Nephron (organoid): Measurements from ENCODE around the gene SCAF11.

Experiments
- H3K27ac Mint-ChIP-seq, 3 experiments: 2 replicates each; pipeline ENCODE4 v1.8.0; 2020; ENCODE audit warnings: mixed read lengths in 3 of 3, mild to moderate bottlenecking in 2 of 3, moderate library complexity in 1 of 3
- H3K27me3 Mint-ChIP-seq: 2 replicates; pipeline ENCODE4 v1.8.0; 2021; ENCODE audit warnings: low read depth, mild to moderate bottlenecking, moderate library complexity, mixed read lengths
- H3K36me3 Mint-ChIP-seq: 2 replicates; pipeline ENCODE4 v1.8.0; 2020; ENCODE audit warnings: low read depth, mixed read lengths
- H3K4me1 Mint-ChIP-seq: 2 replicates; pipeline ENCODE4 v1.8.0; 2020; ENCODE audit warnings: mixed read lengths
- H3K4me3 Mint-ChIP-seq, 3 experiments: 2 replicates each; pipeline ENCODE4 v1.8.0; 2020; ENCODE audit warnings: mild to moderate bottlenecking in 3 of 3, mixed read lengths in 3 of 3, moderate library complexity in 2 of 3
- H3K9me3 Mint-ChIP-seq: 2 replicates; pipeline ENCODE4 v1.8.0; 2020; ENCODE audit warnings: mixed read lengths
- CTCF ChIP-seq, 3 experiments: fragments of 200-600 bp; sonication (generic); IDR thresholded peaks; one replicate each; pipeline ENCODE4 v1.5.0; 2021; ENCODE audit warnings: antibody characterized with exemption in 3 of 3; ENCODE audit not compliant: unreplicated experiment in 3 of 3

Gene SCAF11

GRCh38 chr12:45962553-45963325 is 27.6 kb downstream of the SCAF11 start:
- Mint-ChIP-seq H3K4me3 (no peak overlapping the region), H3K36me3 (peaks cover 62% of the 10 kb centered on the region), H3K4me1 (peaks cover 30% of the 10 kb centered on the region), H3K27me3 (no peaks in the 10 kb centered on the region), H3K9me3 (peaks cover 5% of the 10 kb centered on the region), H3K27ac (no peak overlapping the region)
- TF ChIP-seq CTCF (IDR thresholded peaks at IDR 0.05; ENCODE audit: unreplicated experiment in 3 of 3): no peak

- no peak for TF ChIP-seq CTCF (IDR thresholded peaks at IDR 0.05; ENCODE audit: unreplicated experiment in 3 of 3)
- Mint-ChIP-seq H3K27me3 (no peaks in the 10 kb centered on the region), H3K36me3 (peaks cover 64% of the 10 kb centered on the region), H3K4me3 (no peak overlapping the region), H3K9me3 (peaks cover 5% of the 10 kb centered on the region), H3K27ac (no peak overlapping the region), H3K4me1 (peaks cover 12% of the 10 kb centered on the region)
These were observed 30.6 kb downstream of the SCAF11 start for GRCh38 chr12:45959728-45960127.

- peaks cover 9% of the 10 kb centered on the region for H3K4me1 Mint-ChIP-seq
- TF ChIP-seq CTCF (IDR thresholded peaks at IDR 0.05; ENCODE audit: unreplicated experiment in 3 of 3): no peak
- peaks cover 5% of the 10 kb centered on the region for H3K9me3 Mint-ChIP-seq
- H3K27ac Mint-ChIP-seq: no peak overlapping the region
- no peaks in the 10 kb centered on the region for H3K27me3 Mint-ChIP-seq
- no peak overlapping the region for H3K4me3 Mint-ChIP-seq
- H3K36me3 Mint-ChIP-seq: peaks cover 60% of the 10 kb centered on the region
These were observed 31.3 kb downstream of the SCAF11 start for GRCh38 chr12:45959025-45959424.

- no peaks in the 10 kb centered on the region for H3K9me3 Mint-ChIP-seq
These were observed 41.8 kb downstream of the SCAF11 start for GRCh38 chr12:45948546-45948945.

GRCh38 chr12:45946435-45946834 is 43.9 kb downstream of the SCAF11 start:
- H3K27ac Mint-ChIP-seq: no peak overlapping the region
- H3K4me3 Mint-ChIP-seq: no peak overlapping the region
- H3K4me1 Mint-ChIP-seq: no peaks in the 10 kb centered on the region
- no peak for TF ChIP-seq CTCF (IDR thresholded peaks at IDR 0.05; ENCODE audit: unreplicated experiment in 3 of 3)
- H3K36me3 Mint-ChIP-seq: peaks cover 69% of the 10 kb centered on the region
- H3K27me3 Mint-ChIP-seq: no peaks in the 10 kb centered on the region
- no peaks in the 10 kb centered on the region for H3K9me3 Mint-ChIP-seq

More at GRCh38 chr12:45948546-45948945, 41.8 kb downstream of the SCAF11 start:
- Mint-ChIP-seq H3K4me1 (no peaks in the 10 kb centered on the region), H3K36me3 (peaks cover 53% of the 10 kb centered on the region), H3K4me3 (no peak overlapping the region), H3K27me3 (no peaks in the 10 kb centered on the region), H3K27ac (peak overlapping the region in 2 of 3 experiments; percentile 1 to 75)
- no peak for TF ChIP-seq CTCF (IDR thresholded peaks at IDR 0.05; ENCODE audit: unreplicated experiment in 3 of 3)

GRCh38 chr12:45944771-45945170 is 45.6 kb downstream of the SCAF11 start:
- Mint-ChIP-seq H3K4me3 (no peak overlapping the region), H3K27me3 (no peaks in the 10 kb centered on the region), H3K36me3 (peaks cover 76% of the 10 kb centered on the region), H3K9me3 (no peaks in the 10 kb centered on the region), H3K27ac (peak overlapping the region in 1 of 3 experiments; percentile 40), H3K4me1 (no peaks in the 10 kb centered on the region)
- no peak for TF ChIP-seq CTCF (IDR thresholded peaks at IDR 0.05; ENCODE audit: unreplicated experiment in 3 of 3)
